GM12872 (cell line): ENCODE results near the gene EXOC3.

Experiments
- CTCF ChIP-seq: IDR thresholded peaks from 3 replicates; pipeline ENCODE4 v1.5.1; 2011; ENCODE audit warnings: low read depth, mild to moderate bottlenecking, low read length, moderate library complexity; ENCODE audit not compliant: insufficient read depth

The EXOC3 gene

DNA sequence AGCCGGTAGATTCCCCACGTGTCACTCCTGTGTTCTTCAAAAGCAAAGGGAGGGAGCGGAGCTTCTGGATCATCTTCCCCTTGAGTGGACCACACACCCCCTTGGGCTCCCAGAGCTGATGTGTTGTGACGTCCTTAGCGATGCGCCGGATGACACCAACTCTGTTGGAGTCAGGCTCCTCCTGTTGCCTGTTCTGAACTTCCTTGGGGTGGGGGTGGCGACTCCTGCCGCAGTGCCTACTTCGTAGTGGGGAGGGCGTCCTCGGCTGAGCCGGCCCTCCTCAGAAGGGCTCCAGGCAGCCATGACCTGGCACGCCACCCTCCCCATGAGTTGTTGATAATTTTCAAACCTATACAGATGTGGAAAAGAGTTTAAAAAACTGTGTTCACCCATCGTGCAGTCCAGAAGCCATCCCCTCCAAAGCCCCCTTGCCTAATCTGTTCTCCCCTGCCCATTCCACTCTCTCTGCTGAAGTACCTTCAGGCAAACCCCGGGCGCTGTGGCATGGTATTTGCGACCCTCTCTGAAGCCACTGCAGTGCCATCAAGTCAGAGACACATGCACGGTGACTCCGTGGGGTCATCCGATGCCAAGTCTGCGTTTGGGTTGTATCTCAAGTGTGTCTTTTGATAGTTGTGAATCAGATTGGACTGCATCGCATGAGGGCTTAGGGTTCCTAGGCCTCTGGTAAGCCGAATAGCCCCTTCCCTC, 16.7 kb downstream of the EXOC3 start:
- no peak for TF ChIP-seq CTCF

- no peak for TF ChIP-seq CTCF
Measured at GRCh38 chr5:460273-460625, 17.3 kb downstream of the EXOC3 start.

- TF ChIP-seq CTCF, result no peak
Measured at GRCh38 chr5:462051-462481, 19.1 kb downstream of the EXOC3 start.

- no peak for TF ChIP-seq CTCF
Measured at GRCh38 chr5:463301-463700, 20.3 kb downstream of the EXOC3 start.

DNA sequence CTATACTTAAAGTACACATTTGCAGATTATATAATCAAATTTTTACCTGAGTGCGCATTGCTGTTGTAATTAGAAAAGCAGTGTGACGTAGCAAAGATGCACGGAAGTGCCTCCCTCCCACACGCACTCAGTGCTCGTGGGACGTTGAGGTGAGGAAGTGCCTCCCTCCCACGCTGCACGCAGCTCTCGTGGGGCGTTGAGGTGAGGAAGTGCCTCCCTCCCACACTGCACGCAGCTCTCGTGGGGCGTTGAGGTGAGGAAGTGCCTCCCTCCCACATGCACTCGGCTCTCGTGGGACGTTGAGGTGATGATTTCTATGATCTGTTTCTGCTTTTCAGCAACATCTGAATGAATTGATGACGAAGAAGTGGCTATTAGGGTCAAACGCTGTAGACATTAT, 21.0 kb downstream of the EXOC3 start:
- no peak for TF ChIP-seq CTCF

DNA sequence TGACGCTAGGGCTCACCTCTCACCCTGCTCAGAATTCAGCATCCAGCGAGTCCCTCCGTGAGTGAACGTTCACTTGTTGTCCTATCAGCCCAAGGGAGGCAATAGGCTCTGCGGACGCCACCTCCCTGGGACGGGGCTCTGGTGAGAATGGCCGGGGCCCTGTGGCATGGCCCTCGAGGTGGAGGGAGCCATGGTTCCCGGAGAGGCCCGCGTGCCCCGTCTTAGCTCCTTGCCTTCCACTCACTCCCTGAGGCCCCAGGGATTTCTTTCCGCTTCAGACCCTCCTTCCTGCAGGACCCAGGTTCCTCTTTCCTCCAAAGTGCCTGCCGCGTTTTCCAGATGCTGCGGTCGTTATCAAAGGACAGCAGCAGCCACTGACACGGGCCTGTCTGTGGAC, 21.5 kb downstream of the EXOC3 start:
- TF ChIP-seq CTCF, result no peak

- TF ChIP-seq CTCF, result no peak
Measured at GRCh38 chr5:464843-465590, 22.0 kb downstream of the EXOC3 start.
